ENCODE results near the gene REEP2.

GRCh38 chr5:138491669-138492559 is 53.1 kb downstream of the REEP2 start:
- TF ChIP-seq CTCF (IDR thresholded peaks at IDR 0.05 in 8 of 11, conservative IDR thresholded peaks at IDR 0.05 in 3 of 11), result peak in 1 of 11 experiments; percentile 13
- TF ChIP-seq POLR2AphosphoS5 (IDR thresholded peaks at IDR 0.05), result peak; percentile 70 to 84 (median 77)

All from spleen (tissue), 7 donors.